Endothelial cell of umbilical vein (primary cell): ENCODE measurements around the gene HDAC4. TPM values are rescaled to one million over a fixed set of nuclear protein-coding genes. Genes with fewer than 3 reads are reported as not detected.

ENCODE experiments used
- BruUV-seq: library from RNA; stranded (reverse); fragments of 400-500 nt; replicated peaks from 2 replicates; lab custom pipeline; 2021; lab: Mats Ljungman, UMichigan
- CTCF ChIA-PET: fragments of 300-600, 350-600 bp; sonication (Branson Sonifier 250); formaldehyde crosslinking; loops from one replicate; lab custom pipeline; 2021; ENCODE audit warnings: antibody characterized with exemption, inconsistent platforms; lab: Charles Lee
- POLR2A ChIA-PET: fragments of 300-600, 350-600 bp; sonication (Branson Sonifier 250); formaldehyde crosslinking; loops from one replicate; lab custom pipeline; 2021; ENCODE audit warnings: antibody characterized with exemption, inconsistent platforms; lab: Charles Lee
- DNase-seq: peaks from one replicate; pipeline ENCODE4 v3.0.0-alpha.2; 2011; ENCODE audit warnings: low read depth, low spot score
- FAIRE-seq: peaks from 2 replicates; lab custom pipeline; 2011; peaks lifted over from hg19 to GRCh38; lab: Jason Lieb, UNC
- H2AFZ ChIP-seq: 2 replicates; pipeline ENCODE4 v1.6.0; 2012; ENCODE audit warnings: low read depth, low read length, control low read depth, inconsistent platforms
- H3K27ac ChIP-seq: 2 replicates; pipeline ENCODE4 v1.5.1; 2011; ENCODE audit warnings: low read depth, mild to moderate bottlenecking, control low read depth, low read length, moderate library complexity; ENCODE audit not compliant: insufficient read depth
- H3K27me3 ChIP-seq, 2 experiments: 2 replicates each; pipeline versions ENCODE4 v1.6.0 to v1.6.1; 2011; ENCODE audit warnings: low read length in 2 of 2, mixed read lengths in 1 of 2; ENCODE audit not compliant: control insufficient read depth in 2 of 2, insufficient read depth in 2 of 2
- H3K36me3 ChIP-seq, 2 experiments: 2 replicates in 1 of 2; 3 replicates in 1 of 2; pipeline ENCODE4 v1.5.1; 2011; ENCODE audit warnings: low read length in 2 of 2, mild to moderate bottlenecking in 1 of 2, moderate library complexity in 1 of 2; ENCODE audit not compliant: control insufficient read depth in 2 of 2, insufficient read depth in 2 of 2; ENCODE audit errors: extremely low read depth in 1 of 2
- H3K4me1 ChIP-seq: 3 replicates; pipeline ENCODE4 v1.5.1; 2011; ENCODE audit warnings: mild to moderate bottlenecking, low read length; ENCODE audit not compliant: control insufficient read depth, insufficient read depth; ENCODE audit errors: extremely low read depth
- H3K4me2 ChIP-seq: 2 replicates; pipeline ENCODE4 v1.6.1; 2011; ENCODE audit warnings: low read length, control low read depth, mixed read lengths; ENCODE audit not compliant: insufficient read depth
- H3K4me3 ChIP-seq, 3 experiments: fragments of 200-600 bp in 1 of 3; sonication (generic), shearing (Covaris generic) in 1 of 3; replicated peaks in 1 of 3; 2 replicates each; pipeline ENCODE4 v1.5.1; 2011 to 2016; ENCODE audit warnings: control low read depth in 3 of 3, low read length in 3 of 3, mild to moderate bottlenecking in 2 of 3, inconsistent platforms in 1 of 3, low read depth in 1 of 3, moderate library complexity in 1 of 3; ENCODE audit not compliant: insufficient read depth in 1 of 3
- H3K79me2 ChIP-seq: 2 replicates; pipeline ENCODE4 v1.6.0; 2012; ENCODE audit warnings: low read length, inconsistent platforms; ENCODE audit not compliant: control insufficient read depth, insufficient read depth
- H3K9ac ChIP-seq: replicated peaks from 2 replicates; pipeline ENCODE3; 2011; ENCODE audit warnings: low read length, control low read depth; ENCODE audit not compliant: insufficient read depth; ENCODE audit errors: extremely low read depth
- H3K9me1 ChIP-seq: replicated peaks from 3 replicates; pipeline ENCODE4 v1.6.0; 2011; ENCODE audit warnings: mild to moderate bottlenecking, low read length; ENCODE audit not compliant: control insufficient read depth, insufficient read depth; ENCODE audit errors: extremely low read depth
- H3K9me3 ChIP-seq: replicated peaks from 2 replicates; pipeline ENCODE4 v1.5.1; 2012; ENCODE audit warnings: low read length, inconsistent platforms; ENCODE audit not compliant: control insufficient read depth, insufficient read depth
- H4K20me1 ChIP-seq: replicated peaks from 2 replicates; pipeline ENCODE3; 2011; ENCODE audit warnings: mild to moderate bottlenecking, low read length; ENCODE audit not compliant: control insufficient read depth, insufficient read depth; ENCODE audit errors: extremely low read depth
- EZH2 ChIP-seq: IDR thresholded peaks from 2 replicates; pipeline ENCODE4 v1.6.1; 2012; ENCODE audit warnings: borderline replicate concordance, low read depth, mild to moderate bottlenecking, moderate library complexity, low read length, inconsistent platforms; ENCODE audit not compliant: severe bottlenecking
- FOS ChIP-seq: IDR thresholded peaks from 2 replicates; pipeline ENCODE4 v1.6.1; 2011; ENCODE audit warnings: mild to moderate bottlenecking, low read length, moderate library complexity, borderline replicate concordance; ENCODE audit not compliant: insufficient read depth
- GATA2 ChIP-seq: IDR thresholded peaks from 2 replicates; pipeline ENCODE4 v1.7.0; 2011; ENCODE audit warnings: low read depth, mild to moderate bottlenecking, moderate library complexity, mixed read lengths, low read length; ENCODE audit not compliant: insufficient read length, insufficient read depth
- JUN ChIP-seq: IDR thresholded peaks from 2 replicates; pipeline ENCODE4 v1.6.1; 2011; ENCODE audit warnings: borderline replicate concordance, low read depth; ENCODE audit not compliant: insufficient read length, insufficient read depth
- MYC ChIP-seq: IDR thresholded peaks from one replicate; pipeline ENCODE4 v1.6.1; 2011; ENCODE audit warnings: mild to moderate bottlenecking, low read depth, low read length
- POLR2A ChIP-seq: IDR thresholded peaks from 2 replicates; pipeline ENCODE4 v1.6.1; 2012; ENCODE audit warnings: low read depth, mild to moderate bottlenecking, control low read depth, low read length
- POLR2AphosphoS5 ChIP-seq: IDR thresholded peaks from 2 replicates; pipeline ENCODE4 v1.6.1; 2012; ENCODE audit warnings: low read depth, mild to moderate bottlenecking, control low read depth, low read length, moderate library complexity; ENCODE audit not compliant: insufficient read depth
- dilution Hi-C: fragments of 300-500 bp; cut with MboI; formaldehyde crosslinking; loops from one replicate; pipeline ENCODE4 v1.15.0; 2019; ENCODE audit warnings: low sequenced_read_pairs; ENCODE audit not compliant: extremely low pct_ligation_motif_present
- intact Hi-C: fragments of 100-400 bp; cut with micrococcal nuclease; formaldehyde crosslinking; loops from one replicate; pipeline ENCODE4 v1.10.0; 2022
- polyA plus RNA-seq, 4 experiments: library from polyadenylated mRNA; depleted of rRNA in 3 of 4; stranded (reverse) in 3 of 4; unstranded in 1 of 4; fragments of >200 nt; gene quantifications; 2 replicates each; pipeline versions ENCODE4 v1.2.1 to v1.2.3, GENCODE V29; 2011 to 2012; ENCODE audit warnings: missing spikeins in 1 of 4
- total RNA-seq: library from RNA; stranded (reverse); gene quantifications from 2 replicates; pipeline ENCODE4 v1.2.3, GENCODE V29; 2021
- TF ChIP-seq, protein P1 (sequence below): IDR thresholded peaks from 2 replicates; pipeline ENCODE4 v1.6.1; 2011; ENCODE audit not compliant: insufficient read depth, insufficient read length
- TF ChIP-seq, protein P2 (sequence below), 2 donors: IDR thresholded peaks; 1 replicate in 1 of 2; 2 replicates in 1 of 2; pipeline ENCODE4 v1.5.1; 2011; ENCODE audit warnings: low read length in 2 of 2, mild to moderate bottlenecking in 2 of 2, moderate library complexity in 2 of 2, control low read depth in 1 of 2, inconsistent platforms in 1 of 2, low read depth in 1 of 2; ENCODE audit not compliant: insufficient read depth in 1 of 2; ENCODE audit errors: extremely low read depth in 1 of 2

Gene HDAC4
- total and polyA plus RNA-seq, 2 donors (not counting 3 experiments of a cell fraction or from before 2014, with no cell fraction given): 13.4 to 33.0 TPM

DNA sequence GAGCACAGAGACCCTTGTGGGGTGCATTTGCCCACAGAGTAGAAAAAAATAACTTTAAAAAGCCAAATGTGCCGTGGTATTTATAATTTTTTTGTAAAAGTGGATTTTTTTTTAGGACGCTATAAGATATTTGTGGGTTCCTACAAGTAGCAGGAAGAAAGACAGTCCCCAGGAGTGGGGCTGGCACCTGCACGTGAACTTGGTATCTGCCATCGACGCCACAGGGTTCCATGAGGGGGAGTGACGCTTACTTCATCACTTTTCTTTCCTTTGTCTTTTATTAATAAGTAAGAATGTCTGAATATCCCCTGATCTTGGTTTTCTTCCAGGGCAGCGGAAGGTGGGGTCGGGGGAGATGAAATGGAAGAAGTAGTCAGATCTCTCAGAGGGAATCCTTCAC, 345.9 kb downstream of the HDAC4 start:
- no peaks in the 10 kb centered on the region for H4K20me1 ChIP-seq
- H3K79me2 ChIP-seq: no peaks in the 10 kb centered on the region
- H3K27me3 ChIP-seq: no peaks in the 10 kb centered on the region
- H3K9me3 ChIP-seq: no peaks in the 10 kb centered on the region
- intact Hi-C loops (no loop called here), dilution Hi-C loops (no loop called here)
- no peak for DNase-seq
- ChIA-PET POLR2A (no interaction called here), CTCF (no interaction called here)
- FAIRE-seq: no peak
- no peak overlapping the region for H3K4me3 ChIP-seq
- H3K36me3 ChIP-seq: peaks cover 0 to 3% of the 10 kb centered on the region in 2 experiments
- H3K4me1 ChIP-seq: peaks cover 5% of the 10 kb centered on the region
- no TSS peak for BruUV-seq
- no peak overlapping the region for H3K27ac ChIP-seq
- H3K9ac ChIP-seq: no peak overlapping the region
- no peaks in the 10 kb centered on the region for H3K9me1 ChIP-seq
- TF ChIP-seq GATA2: no peak
- no peak for TF ChIP-seq JUN
- no peak for TF ChIP-seq POLR2A
- TF ChIP-seq, protein P1, sequence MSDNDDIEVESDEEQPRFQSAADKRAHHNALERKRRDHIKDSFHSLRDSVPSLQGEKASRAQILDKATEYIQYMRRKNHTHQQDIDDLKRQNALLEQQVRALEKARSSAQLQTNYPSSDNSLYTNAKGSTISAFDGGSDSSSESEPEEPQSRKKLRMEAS: no peak
- no peak for TF ChIP-seq EZH2
- no peak for TF ChIP-seq MYC
- TF ChIP-seq, protein P2, sequence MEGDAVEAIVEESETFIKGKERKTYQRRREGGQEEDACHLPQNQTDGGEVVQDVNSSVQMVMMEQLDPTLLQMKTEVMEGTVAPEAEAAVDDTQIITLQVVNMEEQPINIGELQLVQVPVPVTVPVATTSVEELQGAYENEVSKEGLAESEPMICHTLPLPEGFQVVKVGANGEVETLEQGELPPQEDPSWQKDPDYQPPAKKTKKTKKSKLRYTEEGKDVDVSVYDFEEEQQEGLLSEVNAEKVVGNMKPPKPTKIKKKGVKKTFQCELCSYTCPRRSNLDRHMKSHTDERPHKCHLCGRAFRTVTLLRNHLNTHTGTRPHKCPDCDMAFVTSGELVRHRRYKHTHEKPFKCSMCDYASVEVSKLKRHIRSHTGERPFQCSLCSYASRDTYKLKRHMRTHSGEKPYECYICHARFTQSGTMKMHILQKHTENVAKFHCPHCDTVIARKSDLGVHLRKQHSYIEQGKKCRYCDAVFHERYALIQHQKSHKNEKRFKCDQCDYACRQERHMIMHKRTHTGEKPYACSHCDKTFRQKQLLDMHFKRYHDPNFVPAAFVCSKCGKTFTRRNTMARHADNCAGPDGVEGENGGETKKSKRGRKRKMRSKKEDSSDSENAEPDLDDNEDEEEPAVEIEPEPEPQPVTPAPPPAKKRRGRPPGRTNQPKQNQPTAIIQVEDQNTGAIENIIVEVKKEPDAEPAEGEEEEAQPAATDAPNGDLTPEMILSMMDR (IDR thresholded peaks at IDR 0.05; ENCODE audit: extremely low read depth in 1 of 2, insufficient read depth in 1 of 2, low read depth in 1 of 2, low read length in 2 of 2): no peak
- no peak for TF ChIP-seq FOS
- TF ChIP-seq POLR2AphosphoS5: no peak
- H3K4me2 ChIP-seq: no peak overlapping the region
- no peak overlapping the region for H2AFZ ChIP-seq
